Dedifferentiated amniotic fluid mesenchymal stem cell (primary cell): ENCODE results near the gene CIAPIN1.
"Not testable (repeated sequence)": the region's sequence is repeated elsewhere in the genome, so short reads cannot be mapped to it uniquely, and the experiment has no call there.

Experiments
- DNase-seq: peaks from one replicate; pipeline ENCODE4 v3.0.0-alpha.2; 2016; ENCODE audit errors: extremely low spot score

Gene CIAPIN1

GRCh38 chr16:57407521-57408353 lies 39.4 kb downstream of the CIAPIN1 start:
- no peak for DNase-seq

- DNase-seq = no peak
These were observed 40.3 kb downstream of the CIAPIN1 start for GRCh38 chr16:57406881-57407280.

- no peak for DNase-seq
These were observed 42.1 kb downstream of the CIAPIN1 start for GRCh38 chr16:57405097-57405496.

GRCh38 chr16:57403965-57404817 lies 43.0 kb downstream of the CIAPIN1 start, which contains the start of gene CCL17:
TSS of gene CCL17 (plus strand) at chr16:57404767. CDS start at chr16:57413933, 9,166 bp downstream.
- DNase-seq = no peak

GRCh38 chr16:57401943-57402640 lies 45.1 kb downstream of the CIAPIN1 start:
- DNase-seq = no peak

GRCh38 chr16:57397493-57397892 lies 49.7 kb downstream of the CIAPIN1 start:
- DNase-seq = not testable (repeated sequence)

GRCh38 chr16:57396786-57397185 lies 50.4 kb downstream of the CIAPIN1 start:
- no peak for DNase-seq

GRCh38 chr16:57395026-57395425 lies 52.2 kb downstream of the CIAPIN1 start:
- DNase-seq = no peak

GRCh38 chr16:57394444-57394843 lies 52.7 kb downstream of the CIAPIN1 start:
- DNase-seq = no peak

GRCh38 chr16:57392694-57393093 lies 54.5 kb downstream of the CIAPIN1 start:
- DNase-seq = no peak

- no peak for DNase-seq
These were observed 55.5 kb downstream of the CIAPIN1 start for GRCh38 chr16:57391708-57392107.

- no peak for DNase-seq
These were observed 55.9 kb downstream of the CIAPIN1 start for GRCh38 chr16:57391300-57391699.

GRCh38 chr16:57390636-57391295 lies 56.4 kb downstream of the CIAPIN1 start:
- DNase-seq = no peak

- DNase-seq = no peak
These were observed 58.1 kb downstream of the CIAPIN1 start for GRCh38 chr16:57389087-57389468.

GRCh38 chr16:57388359-57389086 lies 58.7 kb downstream of the CIAPIN1 start:
- no peak for DNase-seq

GRCh38 chr16:57387598-57388354 lies 59.4 kb downstream of the CIAPIN1 start:
- DNase-seq = no peak

- DNase-seq = peak; percentile 28
These were observed 60.7 kb downstream of the CIAPIN1 start for GRCh38 chr16:57386381-57386951.

GRCh38 chr16:57385083-57385482 lies 62.1 kb downstream of the CIAPIN1 start:
- DNase-seq = no peak

GRCh38 chr16:57384248-57385070 lies 62.7 kb downstream of the CIAPIN1 start:
- no peak for DNase-seq
